Measurements from ENCODE around the gene EFCAB13. TPM values are rescaled to one million over a fixed set of nuclear protein-coding genes. Genes with fewer than 3 reads are reported as not detected.

The EFCAB13 gene
- total RNA-seq, 1 experiment from 2014 or later: 5.1 TPM

DNA sequence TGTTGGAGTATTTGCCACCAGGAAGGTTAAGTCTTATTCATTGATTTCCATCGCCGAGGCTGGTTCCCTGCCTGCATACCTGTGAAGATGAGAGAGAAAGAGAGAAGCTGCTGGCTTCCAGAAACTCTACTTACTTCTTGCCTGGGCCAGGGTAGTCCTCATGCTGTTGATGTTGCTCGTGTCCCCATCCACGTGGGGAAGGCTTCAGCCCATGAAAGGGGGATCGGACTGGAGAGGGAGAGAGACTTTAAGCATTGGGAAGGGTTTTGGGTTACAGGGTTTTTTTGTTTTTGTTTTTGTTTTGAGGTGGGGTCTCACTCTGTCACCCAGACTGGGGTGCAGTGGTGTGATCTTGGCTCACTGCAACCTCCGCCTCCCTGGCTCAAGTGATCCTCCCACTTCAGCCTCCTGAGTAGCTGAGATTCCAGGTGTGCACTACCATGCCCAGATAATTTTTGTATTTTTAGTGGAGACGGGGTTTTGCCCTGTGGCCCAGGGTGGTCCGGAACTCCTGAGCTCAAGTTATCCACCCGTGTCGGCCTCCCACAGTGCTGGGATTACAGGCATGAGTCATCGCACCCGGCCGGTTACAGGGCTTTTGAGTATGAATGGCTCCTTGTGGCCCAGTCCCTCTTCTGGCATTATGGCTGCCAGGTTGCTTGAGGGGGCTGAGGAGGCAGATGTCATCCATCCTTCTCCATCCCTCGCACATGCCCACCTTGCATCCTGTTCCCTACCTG lies 43.5 kb upstream of the EFCAB13 start:
- intact Hi-C loops (cut with micrococcal nuclease; ENCODE audit: unreplicated experiment): no loop called here
- H3K36me3 ChIP-seq (ENCODE audit: control insufficient read depth, insufficient read depth, low read length): no peaks in the 10 kb centered on the region
- BruUV-seq (replicated peaks): no TSS peak
- Mint-ChIP-seq H3K36me3 (ENCODE audit: insufficient read depth, unreplicated experiment) (peaks cover 2% of the 10 kb centered on the region), H3K4me3 (ENCODE audit: unreplicated experiment) (no peak overlapping the region), H3K27me3 (ENCODE audit: insufficient read depth, unreplicated experiment) (no peaks in the 10 kb centered on the region), H3K4me1 (ENCODE audit: low read depth, unreplicated experiment) (peaks cover 3% of the 10 kb centered on the region), H3K27ac (ENCODE audit: unreplicated experiment) (no peak overlapping the region), H3K9me3 (ENCODE audit: unreplicated experiment) (no peaks in the 10 kb centered on the region)
- TF ChIP-seq, protein P1, sequence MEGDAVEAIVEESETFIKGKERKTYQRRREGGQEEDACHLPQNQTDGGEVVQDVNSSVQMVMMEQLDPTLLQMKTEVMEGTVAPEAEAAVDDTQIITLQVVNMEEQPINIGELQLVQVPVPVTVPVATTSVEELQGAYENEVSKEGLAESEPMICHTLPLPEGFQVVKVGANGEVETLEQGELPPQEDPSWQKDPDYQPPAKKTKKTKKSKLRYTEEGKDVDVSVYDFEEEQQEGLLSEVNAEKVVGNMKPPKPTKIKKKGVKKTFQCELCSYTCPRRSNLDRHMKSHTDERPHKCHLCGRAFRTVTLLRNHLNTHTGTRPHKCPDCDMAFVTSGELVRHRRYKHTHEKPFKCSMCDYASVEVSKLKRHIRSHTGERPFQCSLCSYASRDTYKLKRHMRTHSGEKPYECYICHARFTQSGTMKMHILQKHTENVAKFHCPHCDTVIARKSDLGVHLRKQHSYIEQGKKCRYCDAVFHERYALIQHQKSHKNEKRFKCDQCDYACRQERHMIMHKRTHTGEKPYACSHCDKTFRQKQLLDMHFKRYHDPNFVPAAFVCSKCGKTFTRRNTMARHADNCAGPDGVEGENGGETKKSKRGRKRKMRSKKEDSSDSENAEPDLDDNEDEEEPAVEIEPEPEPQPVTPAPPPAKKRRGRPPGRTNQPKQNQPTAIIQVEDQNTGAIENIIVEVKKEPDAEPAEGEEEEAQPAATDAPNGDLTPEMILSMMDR (IDR thresholded peaks at IDR 0.05; ENCODE audit: insufficient read depth in 1 of 2, low read depth in 1 of 2, low read length in 1 of 2, severe bottlenecking in 1 of 2, unreplicated experiment in 1 of 2): no peak
- ChIA-PET POLR2A (no interaction called here), CTCF (no interaction called here)
- H3K27me3 ChIP-seq (replicated peaks; ENCODE audit: control insufficient read depth, insufficient read depth, low read length): no peaks in the 10 kb centered on the region
- no peak overlapping the region for H3K4me3 ChIP-seq (ENCODE audit: low read depth, low read length)
- peaks cover 7% of the 10 kb centered on the region; the same call in 1 of the 2 replicates for H3K4me1 ChIP-seq
- H3K9me3 ChIP-seq: no peaks in the 10 kb centered on the region
- DNase-seq: no peak

GRCh38 chr17:47281216-47281615 lies 42.5 kb upstream of the EFCAB13 start:
- Mint-ChIP-seq H3K36me3 (ENCODE audit: insufficient read depth, unreplicated experiment) (no peaks in the 10 kb centered on the region), H3K4me3 (ENCODE audit: unreplicated experiment) (no peak overlapping the region), H3K9me3 (ENCODE audit: unreplicated experiment) (no peaks in the 10 kb centered on the region), H3K4me1 (ENCODE audit: low read depth, unreplicated experiment) (no peaks in the 10 kb centered on the region), H3K27ac (ENCODE audit: unreplicated experiment) (no peak overlapping the region), H3K27me3 (ENCODE audit: insufficient read depth, unreplicated experiment) (no peaks in the 10 kb centered on the region)
- POLR2A ChIA-PET: no interaction called here
- Histone ChIP-seq H3K9me3 (no peaks in the 10 kb centered on the region), H3K27me3 (replicated peaks; ENCODE audit: control insufficient read depth, insufficient read depth, low read length) (no peaks in the 10 kb centered on the region; the same call in 1 of the 2 replicates), H3K4me1 (no peaks in the 10 kb centered on the region), H3K4me3 (ENCODE audit: low read depth, low read length) (no peak overlapping the region), H3K36me3 (ENCODE audit: control insufficient read depth, insufficient read depth, low read length) (no peaks in the 10 kb centered on the region)
- TF ChIP-seq, protein P1 (IDR thresholded peaks at IDR 0.05; ENCODE audit: insufficient read depth in 1 of 2, low read depth in 1 of 2, low read length in 1 of 2, severe bottlenecking in 1 of 2, unreplicated experiment in 1 of 2): no peak
- no TSS peak for BruUV-seq (replicated peaks)
- intact Hi-C loops (cut with micrococcal nuclease; ENCODE audit: unreplicated experiment): no loop called here
- no peak for DNase-seq
- CTCF ChIA-PET: no interaction called here

GRCh38 chr17:47285003-47285402 lies 38.8 kb upstream of the EFCAB13 start:
- Mint-ChIP-seq H3K27me3 (ENCODE audit: insufficient read depth, unreplicated experiment) (no peaks in the 10 kb centered on the region), H3K4me1 (ENCODE audit: low read depth, unreplicated experiment) (peaks cover 1% of the 10 kb centered on the region), H3K27ac (ENCODE audit: unreplicated experiment) (no peak overlapping the region), H3K36me3 (ENCODE audit: insufficient read depth, unreplicated experiment) (no peaks in the 10 kb centered on the region), H3K9me3 (ENCODE audit: unreplicated experiment) (no peaks in the 10 kb centered on the region), H3K4me3 (ENCODE audit: unreplicated experiment) (no peak overlapping the region)
- Histone ChIP-seq H3K36me3 (ENCODE audit: control insufficient read depth, insufficient read depth, low read length) (no peaks in the 10 kb centered on the region), H3K4me3 (ENCODE audit: low read depth, low read length) (no peak overlapping the region), H3K9me3 (no peaks in the 10 kb centered on the region), H3K27me3 (replicated peaks; ENCODE audit: control insufficient read depth, insufficient read depth, low read length) (no peaks in the 10 kb centered on the region; the same call in none of the 2 replicates), H3K4me1 (no peaks in the 10 kb centered on the region; the same call in 1 of the 2 replicates)
- TF ChIP-seq, protein P1 (IDR thresholded peaks at IDR 0.05; ENCODE audit: insufficient read depth in 1 of 2, low read depth in 1 of 2, low read length in 1 of 2, severe bottlenecking in 1 of 2, unreplicated experiment in 1 of 2): no peak
- ChIA-PET CTCF (no interaction called here), POLR2A (no interaction called here)
- no peak for DNase-seq
- no TSS peak for BruUV-seq (replicated peaks)
- intact Hi-C loops (cut with micrococcal nuclease; ENCODE audit: unreplicated experiment): no loop called here

All from Caco-2 (cell line).